Measurements from ENCODE around the gene KIF5A. TPM values are rescaled to one million over a fixed set of nuclear protein-coding genes. Genes with fewer than 3 reads are reported as not detected.

The KIF5A gene
- total RNA-seq, 4 donors from 2014 or later, result 0.35 to 2.5 (median 1.4) TPM

DNA sequence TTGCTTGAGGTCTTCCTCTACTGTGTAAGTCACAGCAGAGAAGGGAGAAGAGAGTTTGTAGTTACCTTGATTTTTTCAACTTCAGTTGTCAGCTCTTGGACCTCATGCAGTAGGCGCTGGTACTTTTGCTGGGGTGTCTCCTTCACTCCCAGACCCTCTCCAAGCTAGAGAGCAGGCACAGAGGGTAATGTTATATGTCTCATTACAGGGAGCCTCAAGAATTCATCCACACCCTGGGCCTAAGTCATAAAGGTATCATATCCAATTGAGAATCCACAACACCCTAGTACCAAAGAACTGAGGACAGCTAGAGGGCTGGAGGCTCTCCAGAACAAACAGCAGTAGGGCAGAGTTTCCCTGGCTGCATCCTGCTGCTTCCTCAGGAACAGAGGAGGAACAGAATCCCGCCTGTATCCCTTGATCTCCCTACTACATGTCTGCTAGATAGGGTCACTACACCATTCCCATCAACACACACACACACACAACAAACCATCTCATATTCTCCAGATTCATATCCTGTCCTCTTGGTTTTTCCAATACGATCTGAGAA, 14.8 kb upstream of the KIF5A start:
- peaks cover 0 to 82% (median 0%) of the 10 kb centered on the region in 3 donors for H3K36me3 ChIP-seq

DNA sequence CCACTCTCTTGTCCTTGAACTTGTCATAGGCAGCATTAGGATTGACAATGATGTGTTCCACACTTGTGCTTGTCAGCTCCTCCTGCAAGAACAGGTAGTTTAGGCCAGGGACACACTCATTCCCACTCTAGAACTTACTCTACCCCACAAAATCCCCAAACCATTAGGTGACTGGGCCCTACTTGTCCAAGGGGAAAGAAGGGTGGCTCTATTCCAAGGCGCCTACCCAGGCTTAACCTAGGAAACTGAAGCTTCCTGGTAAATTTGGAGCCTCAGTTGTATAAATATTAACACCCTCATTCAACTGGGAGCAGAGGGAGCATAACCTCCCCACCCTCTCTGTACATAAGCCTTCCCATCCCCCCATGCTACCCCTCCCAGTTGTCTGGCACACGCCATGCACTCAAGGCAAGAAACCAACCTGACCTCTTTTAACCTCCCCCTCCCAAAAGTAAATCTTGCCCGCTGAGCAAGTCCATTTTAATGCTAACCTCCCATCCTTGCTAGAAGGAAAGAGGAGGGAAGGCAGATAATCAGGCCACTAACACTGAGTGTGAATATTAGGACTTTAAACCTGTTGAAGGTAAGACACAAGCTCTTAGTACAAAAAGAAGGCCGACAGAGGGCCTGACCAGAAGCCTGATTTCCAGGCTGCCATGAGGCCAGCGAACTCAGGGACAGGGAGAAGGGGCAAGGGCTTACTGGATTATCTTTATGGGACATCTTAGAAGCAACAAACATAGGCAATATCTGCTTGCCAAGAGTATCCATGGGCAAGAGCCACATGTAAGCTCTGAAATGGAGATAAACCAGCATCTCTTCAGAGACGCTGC, 13.9 kb upstream of the KIF5A start:
- Histone ChIP-seq H3K27ac (peak overlapping the region in 1 of 4 donors; percentile 25), H3K9me3 (no peaks in the 10 kb centered on the region), H3K36me3 (peaks cover 0 to 77% (median 0%) of the 10 kb centered on the region in 3 donors), H3K4me1 (no peaks in the 10 kb centered on the region), H3K27me3 (no peaks in the 10 kb centered on the region), H3K4me3 (no peak overlapping the region)
- DNase-seq, result no peak
- no peak for TF ChIP-seq POLR2A (IDR thresholded peaks at IDR 0.05)
- TF ChIP-seq, protein P1, sequence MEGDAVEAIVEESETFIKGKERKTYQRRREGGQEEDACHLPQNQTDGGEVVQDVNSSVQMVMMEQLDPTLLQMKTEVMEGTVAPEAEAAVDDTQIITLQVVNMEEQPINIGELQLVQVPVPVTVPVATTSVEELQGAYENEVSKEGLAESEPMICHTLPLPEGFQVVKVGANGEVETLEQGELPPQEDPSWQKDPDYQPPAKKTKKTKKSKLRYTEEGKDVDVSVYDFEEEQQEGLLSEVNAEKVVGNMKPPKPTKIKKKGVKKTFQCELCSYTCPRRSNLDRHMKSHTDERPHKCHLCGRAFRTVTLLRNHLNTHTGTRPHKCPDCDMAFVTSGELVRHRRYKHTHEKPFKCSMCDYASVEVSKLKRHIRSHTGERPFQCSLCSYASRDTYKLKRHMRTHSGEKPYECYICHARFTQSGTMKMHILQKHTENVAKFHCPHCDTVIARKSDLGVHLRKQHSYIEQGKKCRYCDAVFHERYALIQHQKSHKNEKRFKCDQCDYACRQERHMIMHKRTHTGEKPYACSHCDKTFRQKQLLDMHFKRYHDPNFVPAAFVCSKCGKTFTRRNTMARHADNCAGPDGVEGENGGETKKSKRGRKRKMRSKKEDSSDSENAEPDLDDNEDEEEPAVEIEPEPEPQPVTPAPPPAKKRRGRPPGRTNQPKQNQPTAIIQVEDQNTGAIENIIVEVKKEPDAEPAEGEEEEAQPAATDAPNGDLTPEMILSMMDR (IDR thresholded peaks at IDR 0.05), result no peak

More for the DNA sequence above, 14.8 kb upstream of the KIF5A start:
- Histone ChIP-seq H3K27ac (no peak overlapping the region), H3K9me3 (no peaks in the 10 kb centered on the region), H3K4me3 (no peak overlapping the region), H3K27me3 (no peaks in the 10 kb centered on the region), H3K4me1 (no peaks in the 10 kb centered on the region)
- TF ChIP-seq, protein P1 (IDR thresholded peaks at IDR 0.05), result no peak
- no peak for TF ChIP-seq POLR2A (IDR thresholded peaks at IDR 0.05)
- no peak for DNase-seq

DNA sequence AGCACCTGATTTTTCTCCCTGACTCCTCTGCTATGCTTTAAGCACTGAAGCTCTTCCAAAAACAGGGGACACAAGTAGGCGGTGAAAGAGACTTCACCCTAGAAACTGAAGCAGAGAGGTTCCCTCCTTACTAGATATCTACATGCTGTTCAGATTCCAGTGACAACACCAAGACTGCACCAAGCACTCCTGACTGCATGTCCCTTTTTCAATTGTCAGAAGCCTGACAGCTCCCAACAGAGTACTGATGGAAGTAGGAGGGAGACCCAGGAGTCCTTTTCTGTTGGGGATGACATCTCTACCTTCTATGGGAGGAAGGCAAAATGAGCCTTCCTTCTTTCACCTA, 13.3 kb upstream of the KIF5A start:
- TF ChIP-seq, protein P1 (IDR thresholded peaks at IDR 0.05), result no peak
- TF ChIP-seq POLR2A (IDR thresholded peaks at IDR 0.05), result no peak
- Histone ChIP-seq H3K27me3 (no peaks in the 10 kb centered on the region), H3K4me3 (no peak overlapping the region), H3K36me3 (peaks cover 0 to 71% (median 0%) of the 10 kb centered on the region in 3 donors), H3K4me1 (no peaks in the 10 kb centered on the region), H3K27ac (no peak overlapping the region), H3K9me3 (no peaks in the 10 kb centered on the region)
- no peak for DNase-seq

DNA sequence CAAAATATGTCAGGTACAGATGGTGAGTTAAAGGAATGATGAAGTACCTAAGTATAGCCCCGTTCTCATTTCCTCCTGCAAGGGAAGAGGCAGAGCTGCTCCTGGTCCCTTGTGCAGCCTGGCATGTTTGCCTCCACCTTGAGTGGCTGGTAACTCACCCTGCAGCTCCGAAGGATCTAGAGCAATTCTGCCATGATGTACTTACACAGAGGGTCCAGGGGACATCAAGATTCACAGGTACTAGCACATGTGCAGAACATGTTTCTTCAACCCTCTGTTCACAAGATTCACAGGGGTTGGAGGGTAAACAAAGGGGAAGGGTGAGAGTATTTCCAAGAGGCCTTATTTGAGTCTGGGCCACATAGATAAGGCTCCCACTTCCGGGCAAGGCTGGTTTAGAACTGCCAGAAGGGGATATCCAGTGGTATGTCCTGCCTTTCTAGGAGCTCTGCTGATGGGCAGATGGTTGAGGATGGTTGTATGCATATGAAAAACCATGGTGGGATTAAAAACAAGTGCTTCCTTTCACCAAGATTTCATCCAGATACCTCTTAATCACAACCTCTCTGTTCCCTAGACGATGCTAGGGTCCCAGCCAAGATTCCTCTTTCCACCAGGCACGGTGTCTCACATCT, 10.6 kb upstream of the KIF5A start:
- Histone ChIP-seq H3K4me3 (no peak overlapping the region), H3K27me3 (no peaks in the 10 kb centered on the region), H3K36me3 (peaks cover 0 to 44% (median 0%) of the 10 kb centered on the region in 3 donors), H3K4me1 (no peaks in the 10 kb centered on the region), H3K27ac (no peak overlapping the region), H3K9me3 (no peaks in the 10 kb centered on the region)
- no peak for DNase-seq
- TF ChIP-seq, protein P1 (IDR thresholded peaks at IDR 0.05), result no peak
- TF ChIP-seq POLR2A (IDR thresholded peaks at IDR 0.05), result no peak

DNA sequence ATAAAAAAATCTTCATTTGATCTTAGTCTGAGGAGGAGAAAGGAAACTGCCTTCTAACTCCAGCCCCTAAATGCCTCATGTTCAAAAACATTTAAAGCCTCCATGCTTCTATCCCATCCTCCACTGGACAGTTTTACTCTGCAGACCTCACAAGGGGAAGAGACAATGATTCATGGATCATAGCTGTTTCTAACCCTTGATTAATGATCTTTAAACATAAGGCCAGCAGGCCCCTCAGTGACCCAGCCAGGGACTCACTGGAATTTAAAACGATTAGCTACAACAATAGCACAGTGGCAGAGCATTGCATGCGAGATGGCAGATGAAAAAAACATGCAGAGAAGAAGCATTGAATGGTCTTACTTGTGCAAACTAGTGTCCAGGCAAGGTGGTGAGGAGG, 8.8 kb upstream of the KIF5A start:
- Histone ChIP-seq H3K9me3 (no peaks in the 10 kb centered on the region), H3K27ac (no peak overlapping the region), H3K36me3 (peaks cover 0 to 31% (median 0%) of the 10 kb centered on the region in 3 donors), H3K27me3 (no peaks in the 10 kb centered on the region), H3K4me3 (no peak overlapping the region), H3K4me1 (peaks cover 0 to 13% (median 0%) of the 10 kb centered on the region in 4 donors)
- DNase-seq, result no peak
- no peak for TF ChIP-seq POLR2A (IDR thresholded peaks at IDR 0.05)
- TF ChIP-seq, protein P1 (IDR thresholded peaks at IDR 0.05), result no peak

Data from Peyer's patch (tissue), 4 donors.